ENCODE measurements around the gene SLC6A9.

- no peak for TF ChIP-seq CTCF (conservative IDR thresholded peaks at IDR 0.05 in 1 of 2, IDR thresholded peaks at IDR 0.05 in 1 of 2; ENCODE audit: extremely low read depth in 1 of 2, insufficient read depth in 1 of 2, low read depth in 1 of 2, low read length in 2 of 2)
- TF ChIP-seq EZH2 (IDR thresholded peaks at IDR 0.05; ENCODE audit: borderline replicate concordance, low read length) = no peak
These were observed 4.6 kb upstream of the SLC6A9 start for GRCh38 chr1:44035726-44036408.
